ENCODE results near the gene IGF2BP2.

DNA sequence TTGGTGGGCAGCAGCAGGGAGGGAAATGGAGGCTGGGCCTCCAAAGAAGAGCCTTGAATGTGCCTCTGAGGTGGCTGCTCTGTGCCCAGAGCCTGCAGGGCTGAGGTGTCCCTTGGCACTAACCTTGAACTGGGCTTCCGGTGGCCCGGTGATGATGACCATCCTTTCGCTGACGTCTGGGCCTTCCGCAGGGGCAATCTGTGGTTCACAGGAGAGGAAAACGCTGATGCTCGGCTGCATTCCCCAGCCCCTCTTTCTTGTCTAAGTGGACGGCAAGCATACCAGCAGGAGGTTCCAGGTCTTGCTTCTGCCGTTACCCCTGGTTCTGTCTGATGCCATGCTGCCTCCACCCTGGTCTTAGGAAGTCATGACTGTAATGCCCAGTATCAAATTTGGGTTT is 172.9 kb downstream of the IGF2BP2 start:
- TF ChIP-seq, protein P1, sequence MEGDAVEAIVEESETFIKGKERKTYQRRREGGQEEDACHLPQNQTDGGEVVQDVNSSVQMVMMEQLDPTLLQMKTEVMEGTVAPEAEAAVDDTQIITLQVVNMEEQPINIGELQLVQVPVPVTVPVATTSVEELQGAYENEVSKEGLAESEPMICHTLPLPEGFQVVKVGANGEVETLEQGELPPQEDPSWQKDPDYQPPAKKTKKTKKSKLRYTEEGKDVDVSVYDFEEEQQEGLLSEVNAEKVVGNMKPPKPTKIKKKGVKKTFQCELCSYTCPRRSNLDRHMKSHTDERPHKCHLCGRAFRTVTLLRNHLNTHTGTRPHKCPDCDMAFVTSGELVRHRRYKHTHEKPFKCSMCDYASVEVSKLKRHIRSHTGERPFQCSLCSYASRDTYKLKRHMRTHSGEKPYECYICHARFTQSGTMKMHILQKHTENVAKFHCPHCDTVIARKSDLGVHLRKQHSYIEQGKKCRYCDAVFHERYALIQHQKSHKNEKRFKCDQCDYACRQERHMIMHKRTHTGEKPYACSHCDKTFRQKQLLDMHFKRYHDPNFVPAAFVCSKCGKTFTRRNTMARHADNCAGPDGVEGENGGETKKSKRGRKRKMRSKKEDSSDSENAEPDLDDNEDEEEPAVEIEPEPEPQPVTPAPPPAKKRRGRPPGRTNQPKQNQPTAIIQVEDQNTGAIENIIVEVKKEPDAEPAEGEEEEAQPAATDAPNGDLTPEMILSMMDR (IDR thresholded peaks at IDR 0.05): no peak
- TF ChIP-seq POLR2A (IDR thresholded peaks at IDR 0.05) (no peak), EP300 (IDR thresholded peaks at IDR 0.05) (no peak), POLR2AphosphoS5 (IDR thresholded peaks at IDR 0.05) (no peak)
